Trophoblast cell (in vitro differentiated cells and primary cell): ENCODE results near the gene GCSAM.
A peak's percentile ranks its signal among the peaks of the same experiment; 100 is the strongest.

Experiments
- DNase-seq, 2 donors: peaks; one replicate each; pipeline ENCODE4 v3.0.0-alpha.2; 2016
- H2AFZ ChIP-seq: 2 replicates; pipeline ENCODE4 v1.6.1; 2013; ENCODE audit warnings: low read length, moderate library complexity, mild to moderate bottlenecking; ENCODE audit not compliant: insufficient read depth, poor library complexity
- H2AK5ac ChIP-seq: 2 replicates; pipeline ENCODE4 v1.6.1; 2013; ENCODE audit warnings: mild to moderate bottlenecking, low read length
- H2BK120ac ChIP-seq: 2 replicates; pipeline ENCODE4 v1.6.1; 2013; ENCODE audit warnings: low read length, mild to moderate bottlenecking, moderate library complexity; ENCODE audit not compliant: insufficient read depth, poor library complexity
- H2BK12ac ChIP-seq: 2 replicates; pipeline ENCODE4 v1.6.1; 2013; ENCODE audit warnings: mild to moderate bottlenecking, low read length, moderate library complexity
- H2BK5ac ChIP-seq: 2 replicates; pipeline ENCODE4 v1.6.1; 2013; ENCODE audit warnings: low read length, low read depth, moderate library complexity, mild to moderate bottlenecking; ENCODE audit not compliant: poor library complexity
- H3K14ac ChIP-seq: 2 replicates; pipeline ENCODE4 v1.6.1; 2013; ENCODE audit warnings: mild to moderate bottlenecking, low read length
- H3K18ac ChIP-seq: 2 replicates; pipeline ENCODE4 v1.6.1; 2013; ENCODE audit warnings: mild to moderate bottlenecking, low read length
- H3K23ac ChIP-seq: 2 replicates; pipeline ENCODE4 v1.6.1; 2013; ENCODE audit warnings: low read length
- H3K27ac ChIP-seq: 2 replicates; pipeline ENCODE4 v1.5.1; 2013; ENCODE audit warnings: low read depth, mild to moderate bottlenecking, inconsistent platforms, low read length, moderate library complexity
- H3K27me3 ChIP-seq: 2 replicates; pipeline ENCODE4 v1.6.1; 2013; ENCODE audit warnings: inconsistent platforms, mild to moderate bottlenecking, low read length, moderate library complexity; ENCODE audit not compliant: insufficient read depth
- H3K36me3 ChIP-seq, 2 experiments: 1 replicate in 1 of 2; 2 replicates in 1 of 2; pipeline ENCODE4 v1.6.1; 2013; ENCODE audit warnings: low read length in 2 of 2, mild to moderate bottlenecking in 2 of 2, moderate library complexity in 1 of 2; ENCODE audit not compliant: insufficient read depth in 2 of 2, control insufficient read depth in 1 of 2
- H3K4ac ChIP-seq: 2 replicates; pipeline ENCODE4 v1.6.1; 2013; ENCODE audit warnings: low read depth, mild to moderate bottlenecking, low read length, moderate library complexity
- H3K4me1 ChIP-seq, 2 experiments: 1 replicate in 1 of 2; 2 replicates in 1 of 2; pipeline ENCODE4 v1.6.1; 2013; ENCODE audit warnings: low read length in 2 of 2, mild to moderate bottlenecking in 2 of 2, moderate library complexity in 1 of 2; ENCODE audit not compliant: insufficient read depth in 2 of 2, control insufficient read depth in 1 of 2
- H3K4me2 ChIP-seq: 2 replicates; pipeline ENCODE4 v1.6.1; 2013; ENCODE audit warnings: inconsistent platforms, mild to moderate bottlenecking, low read length, moderate library complexity
- H3K4me3 ChIP-seq: 2 replicates; pipeline ENCODE4 v1.5.1; 2013; ENCODE audit warnings: mild to moderate bottlenecking, low read depth, low read length, inconsistent platforms
- H3K79me1 ChIP-seq: one replicate; pipeline ENCODE4 v1.6.1; 2013; ENCODE audit warnings: low read length
- H3K79me2 ChIP-seq: 2 replicates; pipeline ENCODE4 v1.6.1; 2013; ENCODE audit warnings: low read length, mild to moderate bottlenecking; ENCODE audit not compliant: control insufficient read depth, insufficient read depth, poor library complexity
- H3K9ac ChIP-seq: 2 replicates; pipeline ENCODE4 v1.6.1; 2013; ENCODE audit warnings: mild to moderate bottlenecking, low read length
- H3K9me3 ChIP-seq: 2 replicates; pipeline ENCODE4 v1.6.1; 2013; ENCODE audit warnings: low read depth, mild to moderate bottlenecking, control low read depth, inconsistent platforms, low read length; ENCODE audit not compliant: insufficient read depth
- H4K12ac ChIP-seq: 2 replicates; pipeline ENCODE4 v1.6.1; 2013; ENCODE audit warnings: low read depth, mild to moderate bottlenecking, low read length, moderate library complexity
- H4K8ac ChIP-seq: 2 replicates; pipeline ENCODE4 v1.6.1; 2013; ENCODE audit warnings: low read depth, mild to moderate bottlenecking, low read length, moderate library complexity
- H4K91ac ChIP-seq: one replicate; pipeline ENCODE4 v1.6.1; 2013; ENCODE audit warnings: low read depth, mild to moderate bottlenecking, low read length, moderate library complexity
- WGBS: extraction: QIAGEN DNeasy Blood & Tissue Kit; methylation state at CpG from one replicate; pipeline ENCODE4 v1.1.7; 2013; ENCODE audit warnings: missing lambda C conversion rate; ENCODE audit not compliant: insufficient read length, insufficient coverage; ENCODE audit errors: extremely low coverage; 5-methylcytosine and 5-hydroxymethylcytosine counted together

Gene GCSAM

DNA sequence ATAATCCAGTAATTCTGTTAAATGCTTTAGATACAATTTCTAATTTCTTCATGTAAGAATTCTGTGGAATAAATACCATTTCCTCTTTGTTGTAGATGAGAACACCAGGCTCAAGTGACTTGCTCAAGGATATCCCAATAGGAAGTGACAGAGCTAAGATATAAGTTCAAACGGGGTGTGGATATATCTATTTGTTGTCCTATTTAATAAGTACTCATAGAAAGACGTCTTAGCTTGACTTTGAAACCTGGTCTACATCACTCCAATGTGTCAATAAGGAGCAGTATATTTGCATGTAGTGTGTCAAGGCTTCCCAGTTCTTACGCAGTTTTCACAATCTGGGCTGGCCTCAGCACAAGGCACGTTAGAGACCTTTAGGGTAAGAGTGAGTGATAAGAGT lies 4.7 kb upstream of the GCSAM start:
- DNase-seq, result no peak

DNA sequence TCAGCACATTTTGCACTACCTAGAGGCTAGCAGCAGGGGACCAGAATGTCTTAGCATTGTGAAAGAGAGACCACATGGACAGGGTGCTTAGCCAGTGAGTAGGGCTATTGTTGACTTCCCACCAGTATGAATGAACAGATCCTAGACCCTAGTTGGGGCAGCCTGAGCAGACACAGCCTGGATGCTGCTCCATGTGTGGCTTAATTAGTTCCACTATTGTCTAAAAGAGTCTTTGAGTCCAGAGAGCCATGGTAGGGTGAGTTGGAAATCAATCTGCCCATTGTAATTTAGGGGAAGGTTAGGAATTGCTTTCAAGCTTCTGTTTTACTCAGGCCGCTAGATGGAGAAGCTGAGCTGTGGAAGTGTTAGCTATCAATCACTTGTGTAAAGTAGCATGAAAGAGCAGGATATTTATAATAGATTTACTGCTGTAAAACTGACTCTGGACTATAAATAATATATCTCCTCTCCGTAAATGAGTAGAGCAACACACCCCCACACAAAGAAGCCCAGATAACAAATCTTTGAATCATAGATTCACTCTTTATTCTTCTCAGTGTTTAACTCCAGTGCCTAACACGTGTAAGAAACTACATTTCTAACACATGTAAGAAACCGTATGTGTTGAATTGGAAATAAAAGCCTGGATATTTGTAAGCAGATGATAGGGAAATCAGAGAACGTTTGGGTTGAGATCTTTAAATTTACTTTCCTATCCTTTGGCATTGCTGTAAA lies 4.1 kb upstream of the GCSAM start:
- Histone ChIP-seq H4K8ac (no peak overlapping the region), H3K9ac (no peak overlapping the region), H2BK120ac (no peak overlapping the region), H3K9me3 (no peaks in the 10 kb centered on the region), H3K4me1 (no peaks in the 10 kb centered on the region), H3K4me3 (no peak overlapping the region), H2BK5ac (no peak overlapping the region), H3K14ac (no peak overlapping the region), H3K4me2 (no peak overlapping the region), H2AK5ac (no peak overlapping the region), H3K4ac (no peak overlapping the region), H3K18ac (no peak overlapping the region), H4K12ac (no peak overlapping the region), H2AFZ (no peak overlapping the region), H3K23ac (no peak overlapping the region), H3K27ac (no peak overlapping the region), H2BK12ac (no peak overlapping the region), H4K91ac (no peak overlapping the region), H3K27me3 (no peaks in the 10 kb centered on the region), H3K79me1 (no peaks in the 10 kb centered on the region), H3K36me3 (no peaks in the 10 kb centered on the region), H3K79me2 (no peaks in the 10 kb centered on the region)
- no CpG with 5 or more reads among the region's 5 CpGs for WGBS
- DNase-seq, result peak; percentile 22 to 66

More for the DNA sequence above, 4.7 kb upstream of the GCSAM start:
- H4K8ac ChIP-seq, result no peak overlapping the region
- no CpG with 5 or more reads among the region's 4 CpGs for WGBS
- no peak overlapping the region for H4K12ac ChIP-seq
- no peak overlapping the region for H3K27ac ChIP-seq
- H3K9ac ChIP-seq, result no peak overlapping the region
- no peak overlapping the region for H3K4me2 ChIP-seq
- H3K23ac ChIP-seq, result no peak overlapping the region
- H3K18ac ChIP-seq, result no peak overlapping the region
- no peak overlapping the region for H2AFZ ChIP-seq
- H2BK120ac ChIP-seq, result no peak overlapping the region
- no peaks in the 10 kb centered on the region for H3K79me1 ChIP-seq
- H2BK12ac ChIP-seq, result no peak overlapping the region
- H2BK5ac ChIP-seq, result no peak overlapping the region
- H3K36me3 ChIP-seq, result no peaks in the 10 kb centered on the region
- H3K27me3 ChIP-seq, result no peaks in the 10 kb centered on the region
- no peak overlapping the region for H3K4ac ChIP-seq
- no peaks in the 10 kb centered on the region for H3K4me1 ChIP-seq
- no peaks in the 10 kb centered on the region for H3K9me3 ChIP-seq
- H3K14ac ChIP-seq, result no peak overlapping the region
- no peak overlapping the region for H2AK5ac ChIP-seq
- no peak overlapping the region for H3K4me3 ChIP-seq
- no peak overlapping the region for H4K91ac ChIP-seq
- no peaks in the 10 kb centered on the region for H3K79me2 ChIP-seq

DNA sequence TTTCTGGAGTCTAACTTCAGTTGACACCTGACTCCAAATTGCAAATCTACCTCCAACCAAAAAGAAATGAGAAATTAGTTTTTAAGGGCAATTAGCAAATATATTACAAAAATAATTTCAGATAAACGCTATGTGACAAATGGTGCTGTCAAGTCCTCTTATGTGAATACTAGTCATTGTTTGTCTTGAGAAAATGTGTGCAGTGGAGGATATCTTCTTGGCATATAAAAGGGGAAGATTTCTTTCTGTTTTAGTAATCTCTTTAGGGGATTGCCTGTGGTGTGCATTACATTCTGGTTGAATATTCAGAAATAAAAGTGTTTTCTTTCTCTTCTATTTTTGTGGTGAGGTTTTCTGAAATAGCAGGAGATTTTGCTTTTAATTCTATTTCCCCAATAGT lies 3.0 kb upstream of the GCSAM start:
- Histone ChIP-seq H3K4ac (no peak overlapping the region), H4K12ac (no peak overlapping the region), H3K36me3 (no peaks in the 10 kb centered on the region)

DNA sequence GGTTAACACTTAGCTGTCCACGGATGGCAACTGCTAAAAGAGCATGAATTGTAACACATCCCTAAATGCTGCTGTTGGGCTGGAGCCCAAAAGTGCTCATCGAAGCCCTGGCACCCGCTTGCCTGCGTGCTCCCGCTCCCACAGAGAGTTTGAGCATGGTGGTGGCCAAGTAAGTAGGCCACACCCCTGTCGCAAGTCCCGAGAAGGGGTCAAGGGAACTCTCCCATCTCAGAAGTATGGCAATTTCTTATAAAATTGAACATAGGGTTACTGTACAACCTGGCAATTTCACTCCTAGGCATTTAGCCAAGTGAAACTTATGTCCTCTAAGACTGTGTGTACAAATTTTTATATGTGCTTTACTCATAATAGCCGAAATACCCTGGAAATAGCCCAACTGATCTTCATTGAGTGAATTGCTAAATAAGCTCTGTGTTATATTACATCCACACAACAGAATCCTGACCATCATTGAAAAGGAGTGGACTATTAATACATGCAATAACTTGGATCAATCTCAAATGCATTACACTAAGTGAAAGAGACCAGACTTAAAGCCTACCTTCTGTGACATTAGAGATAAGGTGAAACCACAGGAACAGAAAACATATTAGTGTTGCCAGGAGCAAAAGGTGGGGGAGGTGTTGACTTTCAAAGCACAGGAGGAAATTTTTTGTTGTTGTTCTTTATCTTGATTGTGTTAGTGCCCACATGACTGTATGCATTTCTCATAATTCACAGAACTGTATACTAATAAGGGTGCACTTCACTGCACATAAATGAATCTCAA lies 1.5 kb upstream of the GCSAM start:
- no CpG with 5 or more reads among the region's 8 CpGs for WGBS
- no peak overlapping the region for H3K27ac ChIP-seq
- H3K9ac ChIP-seq, result no peak overlapping the region
- no peak overlapping the region for H3K4me2 ChIP-seq
- H3K4me1 ChIP-seq, result peaks cover 0 to 3% of the 10 kb centered on the region in 2 experiments
- H2BK12ac ChIP-seq, result no peak overlapping the region
- no peaks in the 10 kb centered on the region for H3K79me2 ChIP-seq
- no peaks in the 10 kb centered on the region for H3K79me1 ChIP-seq
- H4K12ac ChIP-seq, result no peak overlapping the region
- no peak overlapping the region for H2BK120ac ChIP-seq
- DNase-seq, result peak in 1 of 2 donors; percentile 12
- no peak overlapping the region for H2AK5ac ChIP-seq
- H3K23ac ChIP-seq, result peak overlapping the region; percentile 71
- H3K9me3 ChIP-seq, result no peaks in the 10 kb centered on the region
- H3K18ac ChIP-seq, result no peak overlapping the region
- no peak overlapping the region for H2BK5ac ChIP-seq
- no peaks in the 10 kb centered on the region for H3K36me3 ChIP-seq
- no peak overlapping the region for H3K14ac ChIP-seq
- no peak overlapping the region for H3K4me3 ChIP-seq
- no peak overlapping the region for H4K91ac ChIP-seq
- H3K4ac ChIP-seq, result no peak overlapping the region
- no peak overlapping the region for H4K8ac ChIP-seq
- no peak overlapping the region for H2AFZ ChIP-seq
- no peaks in the 10 kb centered on the region for H3K27me3 ChIP-seq

More for the DNA sequence above, 3.0 kb upstream of the GCSAM start:
- Histone ChIP-seq H3K9ac (no peak overlapping the region), H3K4me2 (no peak overlapping the region), H3K79me2 (no peaks in the 10 kb centered on the region), H3K4me1 (no peaks in the 10 kb centered on the region), H2AK5ac (no peak overlapping the region), H3K27ac (no peak overlapping the region), H3K23ac (no peak overlapping the region), H3K79me1 (no peaks in the 10 kb centered on the region), H3K9me3 (no peaks in the 10 kb centered on the region), H3K27me3 (no peaks in the 10 kb centered on the region), H4K8ac (no peak overlapping the region), H3K14ac (no peak overlapping the region), H3K18ac (no peak overlapping the region), H2BK12ac (no peak overlapping the region), H2BK120ac (no peak overlapping the region), H3K4me3 (no peak overlapping the region), H2BK5ac (no peak overlapping the region), H4K91ac (no peak overlapping the region), H2AFZ (no peak overlapping the region)
- WGBS, result no CpG with 5 or more reads among the region's 1 CpG
- no peak for DNase-seq
